GM10266 (cell line): ENCODE results near the gene PLCL2.

ENCODE experiments used
- DNase-seq: peaks from one replicate; pipeline ENCODE4 v3.0.0; 2012; ENCODE audit errors: extremely low spot score
- TF ChIP-seq, protein P1 (sequence below): IDR thresholded peaks from 2 replicates; pipeline ENCODE4 v1.5.1; 2012; ENCODE audit warnings: mild to moderate bottlenecking, low read depth; ENCODE audit not compliant: control insufficient read depth, insufficient read depth; ENCODE audit errors: missing control alignments

PLCL2 gene

DNA sequence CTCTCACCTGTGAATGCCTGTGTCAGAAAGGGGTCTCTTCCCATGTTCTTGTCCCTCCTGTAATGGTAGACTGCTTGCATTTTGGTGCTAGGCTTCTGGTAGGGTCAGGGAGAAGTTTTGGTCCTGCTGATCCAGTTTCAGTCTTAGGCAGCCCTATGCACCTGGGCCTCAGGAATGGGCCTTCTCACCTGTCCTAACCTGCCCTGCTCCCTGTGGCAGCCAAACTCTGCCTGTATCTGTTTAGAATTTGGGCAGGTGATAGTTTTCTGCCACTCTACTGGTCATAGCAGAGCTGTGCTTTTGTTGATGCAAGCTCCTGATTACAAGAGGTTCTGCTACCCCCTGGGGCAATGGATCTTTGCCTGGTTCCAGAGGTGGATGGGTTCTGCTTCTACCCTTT, 118.7 kb downstream of the PLCL2 start:
- TF ChIP-seq, protein P1, sequence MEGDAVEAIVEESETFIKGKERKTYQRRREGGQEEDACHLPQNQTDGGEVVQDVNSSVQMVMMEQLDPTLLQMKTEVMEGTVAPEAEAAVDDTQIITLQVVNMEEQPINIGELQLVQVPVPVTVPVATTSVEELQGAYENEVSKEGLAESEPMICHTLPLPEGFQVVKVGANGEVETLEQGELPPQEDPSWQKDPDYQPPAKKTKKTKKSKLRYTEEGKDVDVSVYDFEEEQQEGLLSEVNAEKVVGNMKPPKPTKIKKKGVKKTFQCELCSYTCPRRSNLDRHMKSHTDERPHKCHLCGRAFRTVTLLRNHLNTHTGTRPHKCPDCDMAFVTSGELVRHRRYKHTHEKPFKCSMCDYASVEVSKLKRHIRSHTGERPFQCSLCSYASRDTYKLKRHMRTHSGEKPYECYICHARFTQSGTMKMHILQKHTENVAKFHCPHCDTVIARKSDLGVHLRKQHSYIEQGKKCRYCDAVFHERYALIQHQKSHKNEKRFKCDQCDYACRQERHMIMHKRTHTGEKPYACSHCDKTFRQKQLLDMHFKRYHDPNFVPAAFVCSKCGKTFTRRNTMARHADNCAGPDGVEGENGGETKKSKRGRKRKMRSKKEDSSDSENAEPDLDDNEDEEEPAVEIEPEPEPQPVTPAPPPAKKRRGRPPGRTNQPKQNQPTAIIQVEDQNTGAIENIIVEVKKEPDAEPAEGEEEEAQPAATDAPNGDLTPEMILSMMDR: no peak
- DNase-seq: no peak

DNA sequence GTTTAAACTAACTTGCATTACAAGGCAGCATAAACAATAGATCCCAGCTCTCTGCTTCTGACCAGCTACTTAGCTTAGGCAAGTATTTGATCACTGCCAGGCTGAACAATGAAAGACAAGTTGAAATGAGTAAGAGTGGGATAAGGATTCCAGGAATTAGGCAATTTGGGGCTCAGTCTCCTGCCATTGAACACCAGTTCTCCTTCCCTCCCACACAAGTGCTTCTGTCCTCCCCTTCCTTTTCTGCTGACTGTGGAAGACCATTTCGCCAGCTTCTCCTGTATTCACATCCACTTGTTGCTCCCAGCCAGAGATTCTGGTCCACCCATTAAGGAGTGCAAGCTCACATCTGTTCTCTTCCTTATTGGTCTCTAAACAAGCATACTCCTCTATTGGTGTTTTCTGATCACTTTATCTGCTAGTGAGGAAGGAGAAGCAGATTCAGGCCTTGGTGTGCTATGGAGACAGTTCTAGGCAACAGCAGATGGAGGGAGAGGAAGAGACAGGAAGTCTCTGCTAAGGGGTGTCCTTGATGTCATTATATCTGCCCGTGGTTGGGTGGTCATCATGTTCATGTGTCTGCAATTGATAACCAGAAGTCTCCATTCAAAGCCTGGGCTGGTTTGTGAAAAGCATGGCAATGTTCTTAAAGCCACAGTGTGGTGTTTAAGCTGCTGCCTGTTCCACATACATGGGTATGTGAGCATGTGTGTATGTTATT, 121.5 kb downstream of the PLCL2 start:
- DNase-seq: no peak
- TF ChIP-seq, protein P1: no peak

DNA sequence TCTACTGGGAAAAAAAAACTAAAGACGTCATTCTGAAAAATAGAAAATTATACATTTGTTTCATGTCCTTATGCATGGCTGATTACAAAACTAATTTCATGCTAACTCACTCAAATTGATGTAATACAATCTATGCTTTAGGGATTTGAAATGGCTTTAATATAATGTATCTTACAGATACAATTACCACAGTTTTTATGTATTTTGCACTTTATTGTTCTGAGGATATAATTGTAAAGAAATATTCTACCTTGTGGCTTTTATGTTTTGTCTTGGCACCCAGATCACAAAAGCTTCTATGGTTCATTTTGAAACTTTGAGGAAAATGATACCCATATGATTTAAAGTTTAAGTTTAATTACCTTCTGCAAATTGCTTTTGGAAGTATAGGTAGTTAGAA, 122.5 kb downstream of the PLCL2 start:
- no peak for DNase-seq
- TF ChIP-seq, protein P1: no peak

DNA sequence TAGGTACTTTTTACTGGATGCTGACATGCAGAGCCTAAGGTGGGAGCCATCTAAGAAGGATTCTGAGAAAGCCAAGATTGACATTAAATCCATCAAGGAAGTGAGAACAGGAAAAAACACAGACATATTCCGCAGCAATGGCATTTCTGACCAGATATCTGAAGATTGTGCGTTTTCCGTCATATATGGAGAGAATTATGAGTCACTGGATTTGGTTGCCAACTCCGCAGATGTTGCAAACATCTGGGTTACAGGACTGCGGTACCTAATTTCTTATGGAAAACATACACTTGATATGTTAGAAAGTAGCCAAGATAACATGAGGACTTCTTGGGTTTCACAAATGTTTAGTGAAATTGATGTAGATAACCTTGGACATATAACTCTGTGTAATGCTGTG, 125.1 kb downstream of the PLCL2 start:
- TF ChIP-seq, protein P1: no peak
- DNase-seq: no peak

DNA sequence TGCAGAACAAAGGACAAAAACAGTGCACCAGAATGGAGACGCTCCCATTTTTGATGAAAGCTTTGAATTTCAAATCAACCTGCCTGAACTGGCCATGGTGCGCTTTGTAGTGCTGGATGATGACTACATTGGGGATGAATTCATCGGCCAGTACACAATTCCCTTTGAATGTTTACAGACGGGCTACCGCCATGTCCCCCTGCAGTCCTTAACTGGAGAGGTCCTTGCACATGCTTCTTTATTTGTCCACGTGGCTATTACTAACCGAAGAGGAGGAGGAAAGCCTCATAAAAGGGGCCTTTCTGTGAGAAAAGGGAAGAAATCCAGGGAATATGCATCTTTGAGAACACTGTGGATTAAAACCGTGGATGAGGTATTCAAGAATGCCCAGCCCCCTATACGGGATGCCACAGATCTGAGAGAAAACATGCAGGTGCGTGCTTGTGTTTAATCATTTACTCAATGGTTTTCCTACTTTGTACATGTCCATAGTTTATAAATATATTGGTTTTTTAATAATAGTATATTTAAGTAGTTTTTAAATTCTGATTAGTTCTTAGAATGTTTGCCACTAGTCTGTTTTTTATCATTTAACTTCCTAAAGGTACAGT, 127.1 kb downstream of the PLCL2 start:
- no peak for DNase-seq
- TF ChIP-seq, protein P1: no peak

DNA sequence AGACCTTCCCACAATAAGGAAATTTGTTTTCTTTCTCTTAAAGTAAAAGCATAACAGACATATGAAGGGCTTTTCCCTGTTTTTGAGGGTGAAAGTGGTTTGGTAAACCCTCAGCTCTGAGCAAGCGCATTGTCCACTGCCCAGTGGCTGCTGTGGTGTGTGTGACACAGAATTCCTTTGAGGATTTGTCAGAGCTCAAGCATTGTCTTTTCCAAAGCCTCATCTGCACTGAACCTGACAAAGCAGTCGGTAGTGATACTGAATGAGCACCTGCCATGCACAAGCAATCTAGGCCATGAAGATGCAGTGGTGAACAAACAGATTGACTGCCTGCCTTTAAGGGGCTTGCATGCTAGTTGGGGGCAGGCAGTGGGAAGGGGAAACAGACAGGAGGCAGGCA, 128.3 kb downstream of the PLCL2 start:
- TF ChIP-seq, protein P1: no peak
- no peak for DNase-seq

DNA sequence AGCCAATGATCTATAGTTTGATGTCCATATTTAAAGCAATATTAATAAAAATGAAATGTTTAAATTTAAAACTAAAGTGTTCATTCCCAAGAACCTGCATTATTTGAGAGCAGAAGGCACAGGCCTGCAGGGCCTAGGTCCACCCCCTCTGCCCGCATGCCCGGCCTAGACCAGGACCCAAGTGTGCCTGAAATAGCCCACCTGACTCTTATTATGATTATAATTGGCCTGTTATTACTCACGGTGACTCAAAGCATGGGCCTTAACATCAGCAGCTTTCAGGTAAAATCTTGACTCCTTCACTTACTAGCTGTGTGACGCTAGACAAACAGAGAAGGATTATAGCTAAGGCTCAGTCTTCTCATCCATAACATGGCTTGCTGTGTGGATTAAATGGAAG, 128.8 kb downstream of the PLCL2 start:
- no peak for DNase-seq
- TF ChIP-seq, protein P1: no peak
